ENCODE results near the gene SERPINA3. TPM values are rescaled to one million over a fixed set of nuclear protein-coding genes. Genes with fewer than 3 reads are reported as not detected.

The SERPINA3 gene
- total and polyA plus RNA-seq, 2 of the 8 experiments (the other 6 are each of a cell fraction or from before 2014, with no cell fraction given), result not detected

- POLR2A ChIA-PET (ENCODE audit: partially characterized antibody), result no interaction called here
- no peak overlapping the region for H2BK12ac ChIP-seq (ENCODE audit: low read depth, low read length)
- no peak for FAIRE-seq
- no peak for TF ChIP-seq ZNF274 (IDR thresholded peaks at IDR 0.05; ENCODE audit: borderline replicate concordance, extremely low read depth, low read length)
- no peak for TF ChIP-seq CEBPB (IDR thresholded peaks at IDR 0.05; ENCODE audit: low read depth, low read length)
- no peak for TF ChIP-seq POU5F1 (IDR thresholded peaks at IDR 0.05; ENCODE audit: low read depth, low read length)
These were observed 33.9 kb downstream of the SERPINA3 start for GRCh38 chr14:94646066-94646465.

More at GRCh38 chr14:94646066-94646465, 33.9 kb downstream of the SERPINA3 start:
- H3K4me2 ChIP-seq (ENCODE audit: insufficient read depth in 1 of 2, low read depth in 2 of 2, low read length in 2 of 2), result no peak overlapping the region
- no peak overlapping the region for H2AK5ac ChIP-seq (ENCODE audit: low read depth, low read length)
- H2BK5ac ChIP-seq (ENCODE audit: low read depth, low read length), result no peak overlapping the region
- H4K20me1 ChIP-seq (replicated peaks in 1 of 2; ENCODE audit: control insufficient read depth in 1 of 2, insufficient read depth in 2 of 2, low read length in 2 of 2), result peaks cover 0 to 5% of the 10 kb centered on the region in 2 experiments
- no peaks in the 10 kb centered on the region for H3K4me1 ChIP-seq (replicated peaks in 1 of 4; ENCODE audit: control insufficient read depth in 3 of 4, insufficient read depth in 4 of 4, low read length in 3 of 4)
- no peak overlapping the region for H3K9ac ChIP-seq (replicated peaks in 1 of 4; ENCODE audit: extremely low read depth in 1 of 4, low read depth in 3 of 4, low read length in 3 of 4)
- no peak for DNase-seq (ENCODE audit: low read depth in 1 of 2, low spot score in 2 of 2)
- H3K56ac ChIP-seq (replicated peaks; ENCODE audit: insufficient read length, low read depth, low read length), result no peak overlapping the region
- H3K9me3 ChIP-seq (ENCODE audit: insufficient read depth in 2 of 2, low read depth in 1 of 2, low read length in 1 of 2), result peaks cover 0 to 4% of the 10 kb centered on the region in 2 experiments; a peak in 1 of 4 replicates
- H2BK15ac ChIP-seq (ENCODE audit: low read length), result no peak overlapping the region
- no peak overlapping the region for H3K4ac ChIP-seq (replicated peaks; ENCODE audit: insufficient read length, low read depth, low read length)
- H3K79me1 ChIP-seq (ENCODE audit: low read depth, low read length), result no peaks in the 10 kb centered on the region
- no peak overlapping the region for H4K8ac ChIP-seq (ENCODE audit: extremely low read depth, insufficient read depth, low read length)
- 93% methylated on average over 2 of the region's 2 CpGs; no CpG with 5 or more reads in 1 of the 2 experiments for WGBS, 2 experiments (ENCODE audit: extremely low coverage in 1 of 2, insufficient coverage in 1 of 2, insufficient read length in 1 of 2, insufficient replicate concordance in 2 of 2, low coverage in 1 of 2, low lambda C conversion rate in 2 of 2, missing lambda C conversion rate in 1 of 2)
- H2BK20ac ChIP-seq (ENCODE audit: low read length), result no peak overlapping the region
- H3K23me2 ChIP-seq (ENCODE audit: low read depth, low read length), result peaks cover 7% of the 10 kb centered on the region; the same call in 1 of the 2 replicates
- H3K18ac ChIP-seq (ENCODE audit: extremely low read depth, low read length), result no peak overlapping the region
- no peaks in the 10 kb centered on the region; a peak in 1 of 4 replicates for H3K79me2 ChIP-seq (ENCODE audit: control insufficient read depth in 1 of 2, insufficient read depth in 2 of 2, low read length in 2 of 2)
- no peak overlapping the region for H2AFZ ChIP-seq (ENCODE audit: low read length)
- no peak overlapping the region for H3K23ac ChIP-seq (ENCODE audit: insufficient read length)
- H3K36me3 ChIP-seq (ENCODE audit: control insufficient read depth in 2 of 4, insufficient read depth in 4 of 4, low read length in 3 of 4), result no peaks in the 10 kb centered on the region
- H3K27ac ChIP-seq (ENCODE audit: low read depth, low read length), result no peak overlapping the region
- no peak overlapping the region for H4K91ac ChIP-seq (replicated peaks; ENCODE audit: insufficient read length, low read length)
- H3K14ac ChIP-seq (ENCODE audit: insufficient read length), result no peak overlapping the region
- no peaks in the 10 kb centered on the region for H3K27me3 ChIP-seq (replicated peaks in 1 of 4; ENCODE audit: control insufficient read depth in 3 of 4, extremely low read depth in 1 of 4, insufficient read depth in 3 of 4, low read length in 3 of 4)
- H4K5ac ChIP-seq (ENCODE audit: insufficient read length, low read depth, low read length), result no peak overlapping the region
- no peak overlapping the region for H2BK120ac ChIP-seq (replicated peaks; ENCODE audit: low read depth, low read length)
- H3K4me3 ChIP-seq (ENCODE audit: extremely low read depth in 1 of 4, insufficient read depth in 2 of 4, low read depth in 3 of 4, low read length in 4 of 4), result no peak overlapping the region
- CTCF ChIA-PET (ENCODE audit: partially characterized antibody), result no interaction called here
